ENCODE data around the gene NPHS1. TPM values are rescaled to one million over a fixed set of nuclear protein-coding genes. Genes with fewer than 3 reads are reported as not detected.
A peak's percentile ranks its signal among the peaks of the same experiment; 100 is the strongest.

Gene NPHS1
- total and polyA plus RNA-seq, 2 of the 8 experiments (the other 6 are each of a cell fraction or from before 2014, with no cell fraction given), result 1.3 to 1.4 TPM

DNA sequence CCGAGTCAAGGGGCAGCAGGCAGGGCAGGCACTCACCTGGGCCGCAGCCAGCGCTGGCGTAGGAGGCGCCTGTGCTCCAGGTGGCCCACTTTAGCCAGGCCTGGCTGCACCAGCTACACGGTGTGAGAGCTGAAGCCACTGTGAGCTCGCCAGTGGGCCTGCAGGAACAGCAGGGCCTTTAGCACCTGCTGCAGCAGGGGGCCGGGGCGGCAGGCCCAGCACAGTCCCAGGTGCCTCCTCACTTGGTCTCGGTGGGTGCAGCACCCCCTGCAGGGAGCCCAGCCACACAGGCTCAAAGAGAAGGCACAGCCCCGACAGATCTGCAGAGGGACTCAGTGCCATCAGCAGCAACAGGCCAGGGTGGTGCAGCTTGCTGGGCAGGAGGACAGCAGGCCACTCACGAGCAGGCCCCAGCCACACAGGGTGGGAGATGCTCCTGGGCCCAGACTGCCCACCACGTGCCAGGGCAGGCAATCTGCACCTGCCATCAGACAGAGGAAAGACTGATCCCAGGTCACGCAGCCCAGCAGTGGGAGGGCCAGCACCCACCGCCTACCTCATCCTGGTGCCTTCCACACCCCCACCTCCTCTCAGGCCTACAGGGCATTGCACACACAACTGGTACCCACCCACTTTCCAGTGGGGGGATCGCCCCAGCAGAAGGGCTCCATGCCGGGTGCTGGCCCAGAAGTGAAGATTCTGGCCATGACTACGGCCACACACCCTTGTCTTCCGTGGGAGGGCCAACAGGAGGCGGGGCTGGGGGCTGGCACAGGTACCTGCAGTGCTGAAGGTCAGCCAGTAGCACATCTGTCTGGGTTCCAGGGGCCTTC lies 61.1 kb downstream of the NPHS1 start:
- H2BK15ac ChIP-seq (ENCODE audit: low read length), result 0 out of 2 replicates have a peak overlapping the region, but pooled peaks have one; percentile 61
- no peak overlapping the region for H3K18ac ChIP-seq (ENCODE audit: extremely low read depth, low read length)
- FAIRE-seq (no peak), DNase-seq (ENCODE audit: low read depth in 1 of 2, low spot score in 2 of 2) (no peak)
- peaks cover 2 to 3% of the 10 kb centered on the region in 2 experiments for H4K20me1 ChIP-seq (replicated peaks in 1 of 2; ENCODE audit: control insufficient read depth in 1 of 2, insufficient read depth in 2 of 2, low read length in 2 of 2)
- H3K27ac ChIP-seq (ENCODE audit: low read depth, low read length), result no peak overlapping the region
- no peak overlapping the region for H2BK12ac ChIP-seq (ENCODE audit: low read depth, low read length)
- no peak overlapping the region for H3K14ac ChIP-seq (ENCODE audit: insufficient read length)
- H3K4me1 ChIP-seq (replicated peaks in 1 of 4; ENCODE audit: control insufficient read depth in 3 of 4, insufficient read depth in 4 of 4, low read length in 3 of 4), result peaks cover 0 to 6% (median 2%) of the 10 kb centered on the region in 4 experiments; a peak in 2 of 7 replicates
- H2BK20ac ChIP-seq (ENCODE audit: low read length), result no peak overlapping the region
- no peak overlapping the region for H2BK120ac ChIP-seq (replicated peaks; ENCODE audit: low read depth, low read length)
- ChIA-PET CTCF (ENCODE audit: partially characterized antibody) (interaction anchor here (0.6 to 2.3 kb wide), 6 partner anchors 11 to 151 kb away, joined by 3 to 6 read pairs (median 4); no protein-coding TSS in a partner anchor), POLR2A (ENCODE audit: partially characterized antibody) (no interaction called here)
- H3K4me3 ChIP-seq (ENCODE audit: extremely low read depth in 1 of 4, insufficient read depth in 2 of 4, low read depth in 3 of 4, low read length in 4 of 4), result no peak overlapping the region
- H3K36me3 ChIP-seq (ENCODE audit: control insufficient read depth in 2 of 4, insufficient read depth in 4 of 4, low read length in 3 of 4), result no peaks in the 10 kb centered on the region
- no peak overlapping the region; a peak in 2 of 7 replicates for H3K9ac ChIP-seq (replicated peaks in 1 of 4; ENCODE audit: extremely low read depth in 1 of 4, low read depth in 3 of 4, low read length in 3 of 4)
- no peak overlapping the region for H3K23ac ChIP-seq (ENCODE audit: insufficient read length)
- H2BK5ac ChIP-seq (ENCODE audit: low read depth, low read length), result 0 out of 2 replicates have a peak overlapping the region, but pooled peaks have one; percentile 21
- H3K4ac ChIP-seq (replicated peaks; ENCODE audit: insufficient read length, low read depth, low read length), result no peak overlapping the region
- H3K23me2 ChIP-seq (ENCODE audit: low read depth, low read length), result no peaks in the 10 kb centered on the region
- no peak overlapping the region for H3K4me2 ChIP-seq (ENCODE audit: insufficient read depth in 1 of 2, low read depth in 2 of 2, low read length in 2 of 2)
- no peak overlapping the region for H4K91ac ChIP-seq (replicated peaks; ENCODE audit: insufficient read length, low read length)
- no peak for TF ChIP-seq RNF2 (IDR thresholded peaks at IDR 0.05; ENCODE audit: borderline replicate concordance, low read depth, low read length, missing control alignments, poor library complexity, severe bottlenecking)
- TF ChIP-seq, protein P1, sequence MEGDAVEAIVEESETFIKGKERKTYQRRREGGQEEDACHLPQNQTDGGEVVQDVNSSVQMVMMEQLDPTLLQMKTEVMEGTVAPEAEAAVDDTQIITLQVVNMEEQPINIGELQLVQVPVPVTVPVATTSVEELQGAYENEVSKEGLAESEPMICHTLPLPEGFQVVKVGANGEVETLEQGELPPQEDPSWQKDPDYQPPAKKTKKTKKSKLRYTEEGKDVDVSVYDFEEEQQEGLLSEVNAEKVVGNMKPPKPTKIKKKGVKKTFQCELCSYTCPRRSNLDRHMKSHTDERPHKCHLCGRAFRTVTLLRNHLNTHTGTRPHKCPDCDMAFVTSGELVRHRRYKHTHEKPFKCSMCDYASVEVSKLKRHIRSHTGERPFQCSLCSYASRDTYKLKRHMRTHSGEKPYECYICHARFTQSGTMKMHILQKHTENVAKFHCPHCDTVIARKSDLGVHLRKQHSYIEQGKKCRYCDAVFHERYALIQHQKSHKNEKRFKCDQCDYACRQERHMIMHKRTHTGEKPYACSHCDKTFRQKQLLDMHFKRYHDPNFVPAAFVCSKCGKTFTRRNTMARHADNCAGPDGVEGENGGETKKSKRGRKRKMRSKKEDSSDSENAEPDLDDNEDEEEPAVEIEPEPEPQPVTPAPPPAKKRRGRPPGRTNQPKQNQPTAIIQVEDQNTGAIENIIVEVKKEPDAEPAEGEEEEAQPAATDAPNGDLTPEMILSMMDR (IDR thresholded peaks at IDR 0.05; ENCODE audit: control extremely low read depth in 1 of 3, insufficient read depth in 1 of 3, low read depth in 1 of 3, low read length in 3 of 3), result peak; percentile 7 to 12 (median 11); a peak in 2 of 4 replicates
- no peaks in the 10 kb centered on the region for H3K79me2 ChIP-seq (ENCODE audit: control insufficient read depth in 1 of 2, insufficient read depth in 2 of 2, low read length in 2 of 2)
- H2AK5ac ChIP-seq (ENCODE audit: low read depth, low read length), result no peak overlapping the region
- no peaks in the 10 kb centered on the region for H3K9me3 ChIP-seq (ENCODE audit: insufficient read depth in 2 of 2, low read depth in 1 of 2, low read length in 1 of 2)
- 71% methylated on average over 20 of the region's 20 CpGs; no CpG with 5 or more reads in 1 of the 2 experiments for WGBS, 2 experiments (ENCODE audit: extremely low coverage in 1 of 2, insufficient coverage in 1 of 2, insufficient read length in 1 of 2, insufficient replicate concordance in 2 of 2, low coverage in 1 of 2, low lambda C conversion rate in 2 of 2, missing lambda C conversion rate in 1 of 2)
- H3K79me1 ChIP-seq (ENCODE audit: low read depth, low read length), result no peaks in the 10 kb centered on the region
- peaks cover 1 to 6% (median 4%) of the 10 kb centered on the region in 4 experiments; a peak in 5 of 7 replicates for H3K27me3 ChIP-seq (replicated peaks in 1 of 4; ENCODE audit: control insufficient read depth in 3 of 4, extremely low read depth in 1 of 4, insufficient read depth in 3 of 4, low read length in 3 of 4)
- H3K56ac ChIP-seq (replicated peaks; ENCODE audit: insufficient read length, low read depth, low read length), result no peak overlapping the region
- H4K8ac ChIP-seq (ENCODE audit: extremely low read depth, insufficient read depth, low read length), result no peak overlapping the region; the same call in 1 of the 2 replicates
- no peak overlapping the region for H4K5ac ChIP-seq (ENCODE audit: insufficient read length, low read depth, low read length)
- no peak overlapping the region for H2AFZ ChIP-seq (ENCODE audit: low read length)
